CD4-positive, alpha-beta T cell treated with Interleukin-17A for 4 hours (primary cell): Measurements from ENCODE around the gene BTBD9.

ENCODE experiments used
- DNase-seq: peaks from one replicate; pipeline ENCODE4 v3.0.0-alpha.2; 2020; ENCODE audit warnings: mixed read lengths

Gene BTBD9

GRCh38 chr6:38220069-38220723, 419.5 kb downstream of the BTBD9 start:
- no peak for DNase-seq

GRCh38 chr6:38218235-38218634, 421.5 kb downstream of the BTBD9 start:
- DNase-seq: no peak

GRCh38 chr6:38216451-38216850, 423.3 kb downstream of the BTBD9 start:
- DNase-seq: no peak

GRCh38 chr6:38215651-38216311, 423.9 kb downstream of the BTBD9 start:
- no peak for DNase-seq

- no peak for DNase-seq
Observed at GRCh38 chr6:38215225-38215624, 424.5 kb downstream of the BTBD9 start.

- no peak for DNase-seq
Observed at GRCh38 chr6:38214159-38214558, 425.6 kb downstream of the BTBD9 start.

GRCh38 chr6:38213251-38213658, 426.5 kb downstream of the BTBD9 start:
- no peak for DNase-seq

- no peak for DNase-seq
Observed at GRCh38 chr6:38212579-38212978, 427.1 kb downstream of the BTBD9 start.

GRCh38 chr6:38212116-38212515, 427.6 kb downstream of the BTBD9 start:
- no peak for DNase-seq

- no peak for DNase-seq
Observed at GRCh38 chr6:38209371-38210260, 430.1 kb downstream of the BTBD9 start.

GRCh38 chr6:38208028-38208427, 431.7 kb downstream of the BTBD9 start:
- DNase-seq: no peak

- DNase-seq: no peak
Observed at GRCh38 chr6:38207375-38207774, 432.4 kb downstream of the BTBD9 start.

GRCh38 chr6:38198219-38198618, 441.5 kb downstream of the BTBD9 start:
- no peak for DNase-seq

- DNase-seq: no peak
Observed at GRCh38 chr6:38195113-38195635, 444.6 kb downstream of the BTBD9 start.

- DNase-seq: no peak
Observed at GRCh38 chr6:38194589-38194988, 445.1 kb downstream of the BTBD9 start.

GRCh38 chr6:38194282-38194572, 445.5 kb downstream of the BTBD9 start:
- no peak for DNase-seq

GRCh38 chr6:38193481-38194281, 446.0 kb downstream of the BTBD9 start:
- no peak for DNase-seq

- DNase-seq: no peak
Observed at GRCh38 chr6:38193051-38193450, 446.7 kb downstream of the BTBD9 start.

- no peak for DNase-seq
Observed at GRCh38 chr6:38192487-38192886, 447.2 kb downstream of the BTBD9 start.

GRCh38 chr6:38192011-38192410, 447.7 kb downstream of the BTBD9 start:
- DNase-seq: no peak

- DNase-seq: no peak
Observed at GRCh38 chr6:38191418-38191817, 448.3 kb downstream of the BTBD9 start.

- DNase-seq: no peak
Observed at GRCh38 chr6:38188677-38189335, 450.9 kb downstream of the BTBD9 start.
